A549 (cell line): ENCODE results near the gene ZNF692.

Source experiments
- BHLHE40 ChIP-seq: IDR thresholded peaks from 2 replicates; pipeline ENCODE4 v1.6.1; 2012; ENCODE audit warnings: low read depth, low read length, inconsistent platforms
- CTCF ChIP-seq: fragments of >200 bp; sonication (Bioruptor Twin); formaldehyde crosslinking; IDR thresholded peaks from 3 replicates; pipeline ENCODE4 v1.5.1; 2016
- EHMT2 ChIP-seq: fragments of 200-600 bp; sonication (generic); IDR thresholded peaks from 2 replicates; pipeline ENCODE4 v1.6.1; 2016; ENCODE audit warnings: antibody characterized with exemption, low read depth, mild to moderate bottlenecking, moderate library complexity
- EP300 ChIP-seq, 2 experiments: fragments of >200 bp; sonication (Bioruptor Twin); formaldehyde crosslinking; IDR thresholded peaks; 2 replicates in 1 of 2; 3 replicates in 1 of 2; pipeline ENCODE4 v1.6.1; 2016 to 2017
- JUN ChIP-seq, 2 experiments: fragments of >200 bp; sonication (Bioruptor Twin); formaldehyde crosslinking; IDR thresholded peaks; 2 replicates in 1 of 2; 3 replicates in 1 of 2; pipeline ENCODE4 v1.6.1; 2016 to 2017
- MAFK ChIP-seq: fragments of 450-650 bp; IDR thresholded peaks from 2 replicates; pipeline ENCODE4 v1.6.1; 2014; ENCODE audit not compliant: partially characterized antibody
- NPAS2 ChIP-seq: fragments of 250-450 bp; sonication (Bioruptor Pico); IDR thresholded peaks from 2 replicates; pipeline ENCODE4 v1.8.0; 2022; ENCODE audit warnings: mild to moderate bottlenecking, moderate library complexity, borderline replicate concordance
- PHF8 ChIP-seq: fragments of 200-600 bp; sonication (generic); IDR thresholded peaks from 2 replicates; pipeline ENCODE4 v1.6.1; 2016; ENCODE audit warnings: low read depth, mild to moderate bottlenecking, antibody characterized with exemption, moderate library complexity, borderline replicate concordance
- RAD21 ChIP-seq, 2 experiments: fragments of >200 bp in 1 of 2; sonication (Bioruptor Twin) in 1 of 2; formaldehyde crosslinking in 1 of 2; IDR thresholded peaks in 1 of 2; conservative IDR thresholded peaks in 1 of 2; 2 replicates in 1 of 2; 3 replicates in 1 of 2; pipeline ENCODE4 v1.6.1; 2012 to 2018; ENCODE audit warnings: inconsistent platforms in 1 of 2
- RNF2 ChIP-seq: fragments of 200-600 bp; sonication (generic); IDR thresholded peaks from 2 replicates; pipeline ENCODE4 v1.6.1; 2016; ENCODE audit warnings: low read depth, mild to moderate bottlenecking, antibody characterized with exemption, moderate library complexity, borderline replicate concordance
- ZNF302 ChIP-seq: fragments of 250-450 bp; sonication (Bioruptor Pico); IDR thresholded peaks from 2 replicates; pipeline ENCODE4 v1.9.0; 2021; ENCODE audit warnings: inconsistent platforms, mild to moderate bottlenecking, moderate library complexity
- TF ChIP-seq, protein P1 (sequence below): IDR thresholded peaks from 2 replicates; pipeline ENCODE4 v1.6.1; 2012

DNA sequence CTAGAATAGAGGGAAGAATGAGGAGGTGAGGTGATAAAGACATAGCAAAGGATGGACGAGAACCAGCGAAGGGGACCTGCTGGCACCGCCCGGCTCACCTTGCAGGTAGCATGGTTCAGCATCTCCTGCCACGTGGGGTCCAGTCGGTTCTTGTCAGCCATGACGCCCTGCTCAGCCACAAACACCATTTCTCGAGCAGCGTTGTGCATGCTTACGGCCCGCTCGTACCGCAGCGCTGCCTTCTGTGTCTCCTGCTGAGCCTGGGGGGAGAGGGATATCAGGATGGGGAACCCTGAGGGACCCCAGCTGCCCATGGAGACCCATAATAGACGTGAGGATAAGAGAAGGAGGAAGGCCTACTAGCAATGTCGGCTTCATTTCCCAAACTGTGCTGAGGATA is 44.5 kb downstream of the ZNF692 start:
- TF ChIP-seq CTCF (no peak), MAFK (no peak), RNF2 (no peak), NPAS2 (no peak), ZNF302 (no peak), EHMT2 (no peak), PHF8 (no peak), RAD21 (conservative IDR thresholded peaks at IDR 0.05 in 1 of 2, IDR thresholded peaks at IDR 0.05 in 1 of 2) (no peak), JUN (IDR thresholded peaks at IDR 0.05) (no peak), EP300 (IDR thresholded peaks at IDR 0.05) (no peak), BHLHE40 (no peak)
- TF ChIP-seq, protein P1, sequence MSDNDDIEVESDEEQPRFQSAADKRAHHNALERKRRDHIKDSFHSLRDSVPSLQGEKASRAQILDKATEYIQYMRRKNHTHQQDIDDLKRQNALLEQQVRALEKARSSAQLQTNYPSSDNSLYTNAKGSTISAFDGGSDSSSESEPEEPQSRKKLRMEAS = no peak
